ENCODE results near the gene SENP8. TPM values are rescaled to one million over a fixed set of nuclear protein-coding genes. Genes with fewer than 3 reads are reported as not detected.

The SENP8 gene
- total and polyA plus RNA-seq, 2 of the 8 experiments (the other 6 are each of a cell fraction or from before 2014, with no cell fraction given) = 4.1 to 6.0 TPM

DNA sequence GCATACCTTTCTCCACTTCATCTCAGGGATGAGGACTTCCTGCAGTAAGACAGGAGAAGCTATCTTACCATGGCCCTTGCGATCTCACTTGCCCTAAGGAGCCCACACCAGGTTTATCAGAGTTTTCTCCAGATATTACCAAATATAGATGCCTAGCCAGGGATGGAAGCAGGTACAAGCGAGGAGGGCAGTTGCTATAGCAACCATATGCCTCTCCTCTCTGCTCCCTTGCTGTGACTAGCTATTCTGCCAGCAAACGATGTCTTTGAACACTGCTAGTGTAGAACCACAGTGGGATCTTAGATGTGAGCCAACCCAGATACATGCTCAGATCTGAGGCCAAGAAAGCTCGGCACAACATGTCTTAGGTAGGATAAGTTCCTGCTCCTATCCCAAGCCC lies 45.5 kb downstream of the SENP8 start (continued):
- TF ChIP-seq FOSL1 (IDR thresholded peaks at IDR 0.05; ENCODE audit: insufficient read depth, low read depth, low read length) (no peak), CBX5 (IDR thresholded peaks at IDR 0.05; ENCODE audit: low read depth, low read length) (no peak)
